MM.1S (cell line): ENCODE results near the gene CLN6.

Experiments used
- DNase-seq: peaks from one replicate; pipeline ENCODE4 v3.0.0-alpha.2; 2015
- H2AFZ ChIP-seq: fragments of 300-600 bp; sonication (generic); 2 replicates; pipeline ENCODE4 v1.6.0; 2016; ENCODE audit warnings: antibody characterized with exemption, low read length
- H3F3A ChIP-seq: fragments of 300-600 bp; sonication (generic); 2 replicates; pipeline ENCODE4 v1.6.1; 2016; ENCODE audit warnings: mild to moderate bottlenecking, antibody characterized with exemption, low read length, moderate library complexity, mixed read lengths; ENCODE audit not compliant: insufficient read depth
- H3K27ac ChIP-seq: fragments of 300-600 bp; sonication (generic); 2 replicates; pipeline ENCODE4 v1.5.1; 2016; ENCODE audit warnings: mild to moderate bottlenecking, low read length
- H3K27me3 ChIP-seq: fragments of 300-600 bp; sonication (generic); replicated peaks from 2 replicates; pipeline ENCODE4 v1.6.0; 2016; ENCODE audit warnings: low read length; ENCODE audit not compliant: insufficient read depth
- H3K36me3 ChIP-seq: fragments of 300-600 bp; sonication (generic); replicated peaks from 2 replicates; pipeline ENCODE4 v1.6.1; 2016; ENCODE audit warnings: mild to moderate bottlenecking, low read length, mixed read lengths; ENCODE audit not compliant: insufficient read depth
- H3K4me1 ChIP-seq: fragments of 300-600 bp; sonication (generic); 2 replicates; pipeline ENCODE4 v1.6.1; 2016; ENCODE audit warnings: low read length, mixed read lengths
- H3K4me2 ChIP-seq: fragments of 300-600 bp; sonication (generic); 2 replicates; pipeline ENCODE4 v1.6.0; 2016; ENCODE audit warnings: low read depth, low read length
- H3K4me3 ChIP-seq: fragments of 300-600 bp; sonication (generic); 2 replicates; pipeline ENCODE4 v1.5.1; 2016; ENCODE audit warnings: low read length, mixed read lengths
- H3K79me2 ChIP-seq: fragments of 300-600 bp; sonication (generic); 2 replicates; pipeline ENCODE4 v1.6.1; 2016; ENCODE audit warnings: mixed run types, low read length, mixed read lengths
- H3K9ac ChIP-seq: fragments of 300-600 bp; sonication (generic); 2 replicates; pipeline ENCODE4 v1.6.1; 2016; ENCODE audit warnings: low read length, mixed read lengths
- H3K9me2 ChIP-seq: fragments of 300-600 bp; sonication (generic); replicated peaks from 2 replicates; pipeline ENCODE4 v1.6.1; 2016; ENCODE audit warnings: mild to moderate bottlenecking, low read length, mixed read lengths; ENCODE audit not compliant: insufficient read depth
- H3K9me3 ChIP-seq: fragments of 300-600 bp; sonication (generic); replicated peaks from 2 replicates; pipeline ENCODE4 v1.6.1; 2016; ENCODE audit warnings: mild to moderate bottlenecking, low read length, mixed read lengths; ENCODE audit not compliant: insufficient read depth
- H4K20me1 ChIP-seq: fragments of 300-600 bp; sonication (generic); 2 replicates; pipeline ENCODE4 v1.6.1; 2016; ENCODE audit warnings: mild to moderate bottlenecking, low read length, moderate library complexity, mixed read lengths; ENCODE audit not compliant: insufficient read depth
- EZH2 ChIP-seq: fragments of 300-600 bp; sonication (generic); optimal IDR thresholded peaks from 2 replicates; pipeline ENCODE3; 2017; ENCODE audit warnings: low read depth, mild to moderate bottlenecking, antibody characterized with exemption, low read length, mixed read lengths
- EZH2phosphoT487 ChIP-seq: fragments of 300-600 bp; sonication (generic); IDR thresholded peaks from 2 replicates; pipeline ENCODE4 v1.6.1; 2018; ENCODE audit warnings: antibody characterized with exemption, low read length
- TF ChIP-seq, protein P1 (sequence below): fragments of 300-600 bp; sonication (generic); IDR thresholded peaks from 2 replicates; pipeline ENCODE4 v1.5.1; 2016; ENCODE audit warnings: antibody characterized with exemption, low read length, mixed read lengths

CLN6 gene

DNA sequence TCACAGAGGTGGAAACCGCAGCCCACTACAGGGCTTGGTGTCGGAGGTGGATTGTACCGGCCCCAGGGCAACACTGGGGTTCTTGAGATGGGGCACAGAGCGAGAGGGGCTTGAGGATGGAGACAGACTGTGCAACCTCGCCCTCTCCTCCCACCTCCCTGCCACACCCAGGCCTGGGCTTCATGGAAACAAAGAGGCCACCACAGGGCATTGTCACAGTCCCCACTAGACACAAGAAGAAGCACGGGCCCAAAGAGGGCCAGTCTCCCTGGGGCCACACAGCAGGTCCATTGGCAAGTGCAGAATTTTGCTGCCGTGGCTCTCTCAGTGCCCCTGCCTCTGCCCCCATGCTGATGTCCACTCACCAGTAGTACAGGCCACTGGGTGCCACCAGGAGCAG lies 20.3 kb downstream of the CLN6 start:
- Histone ChIP-seq H3K4me3 (no peak overlapping the region), H3K79me2 (peaks cover 99% of the 10 kb centered on the region), H3K4me1 (peaks cover 57% of the 10 kb centered on the region)

GRCh38 chr15:68208636-68209240 lies 20.8 kb downstream of the CLN6 start:
- no peaks in the 10 kb centered on the region for H3K27me3 ChIP-seq
- 0 out of 2 replicates have a peak, but pooled peaks cover 3% of the 10 kb centered on the region for H4K20me1 ChIP-seq
- no peak for DNase-seq
- peaks cover 14% of the 10 kb centered on the region for H3K36me3 ChIP-seq
- no peaks in the 10 kb centered on the region for H3K9me2 ChIP-seq
- H3K4me1 ChIP-seq: peaks cover 63% of the 10 kb centered on the region
- H3K27ac ChIP-seq: peak overlapping the region; percentile 51; the same call in 1 of the 2 replicates
- peaks cover 18% of the 10 kb centered on the region for H3F3A ChIP-seq
- H2AFZ ChIP-seq: no peak overlapping the region
- no peak overlapping the region for H3K4me2 ChIP-seq
- H3K4me3 ChIP-seq: no peak overlapping the region
- TF ChIP-seq, protein P1, sequence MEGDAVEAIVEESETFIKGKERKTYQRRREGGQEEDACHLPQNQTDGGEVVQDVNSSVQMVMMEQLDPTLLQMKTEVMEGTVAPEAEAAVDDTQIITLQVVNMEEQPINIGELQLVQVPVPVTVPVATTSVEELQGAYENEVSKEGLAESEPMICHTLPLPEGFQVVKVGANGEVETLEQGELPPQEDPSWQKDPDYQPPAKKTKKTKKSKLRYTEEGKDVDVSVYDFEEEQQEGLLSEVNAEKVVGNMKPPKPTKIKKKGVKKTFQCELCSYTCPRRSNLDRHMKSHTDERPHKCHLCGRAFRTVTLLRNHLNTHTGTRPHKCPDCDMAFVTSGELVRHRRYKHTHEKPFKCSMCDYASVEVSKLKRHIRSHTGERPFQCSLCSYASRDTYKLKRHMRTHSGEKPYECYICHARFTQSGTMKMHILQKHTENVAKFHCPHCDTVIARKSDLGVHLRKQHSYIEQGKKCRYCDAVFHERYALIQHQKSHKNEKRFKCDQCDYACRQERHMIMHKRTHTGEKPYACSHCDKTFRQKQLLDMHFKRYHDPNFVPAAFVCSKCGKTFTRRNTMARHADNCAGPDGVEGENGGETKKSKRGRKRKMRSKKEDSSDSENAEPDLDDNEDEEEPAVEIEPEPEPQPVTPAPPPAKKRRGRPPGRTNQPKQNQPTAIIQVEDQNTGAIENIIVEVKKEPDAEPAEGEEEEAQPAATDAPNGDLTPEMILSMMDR: no peak
- TF ChIP-seq EZH2 (no peak), EZH2phosphoT487 (no peak)
- no peaks in the 10 kb centered on the region for H3K9me3 ChIP-seq
- no peak overlapping the region; the same call in 1 of the 2 replicates for H3K9ac ChIP-seq
- peaks cover 99% of the 10 kb centered on the region for H3K79me2 ChIP-seq

More for the DNA sequence above, 20.3 kb downstream of the CLN6 start:
- no peaks in the 10 kb centered on the region for H3K27me3 ChIP-seq
- peaks cover 3% of the 10 kb centered on the region; the same call in 1 of the 2 replicates for H4K20me1 ChIP-seq
- no peaks in the 10 kb centered on the region for H3K9me2 ChIP-seq
- DNase-seq: no peak
- TF ChIP-seq EZH2phosphoT487: no peak
- TF ChIP-seq EZH2: no peak
- TF ChIP-seq, protein P1: no peak
- H3F3A ChIP-seq: peaks cover 13% of the 10 kb centered on the region
- H3K9ac ChIP-seq: peak overlapping the region; percentile 28; the same call in 1 of the 2 replicates
- H3K36me3 ChIP-seq: peaks cover 14% of the 10 kb centered on the region
- H3K27ac ChIP-seq: peak overlapping the region; percentile 51
- no peak overlapping the region for H2AFZ ChIP-seq
- no peak overlapping the region; the same call in 1 of the 2 replicates for H3K4me2 ChIP-seq
- no peaks in the 10 kb centered on the region for H3K9me3 ChIP-seq

DNA sequence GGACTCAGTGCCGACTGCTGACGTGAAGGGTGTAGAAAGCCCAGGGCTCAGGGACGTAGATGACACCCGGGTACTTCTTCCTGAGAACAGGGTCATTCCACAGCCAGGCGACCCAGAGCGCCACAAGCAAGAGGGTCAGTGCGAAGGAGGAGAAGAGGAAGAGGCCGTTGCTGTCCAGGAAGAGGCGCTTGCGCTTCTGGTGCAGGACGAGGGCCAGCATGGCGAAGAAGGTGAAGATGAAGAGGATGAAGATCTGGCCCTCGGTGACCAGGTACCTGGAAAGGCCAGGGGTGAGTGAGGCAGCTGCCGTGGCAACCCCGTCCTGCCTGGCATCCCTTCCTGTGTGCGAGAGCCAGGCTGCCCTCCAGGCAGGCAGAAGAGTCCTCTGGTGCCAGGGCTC lies 21.4 kb downstream of the CLN6 start:
- peaks cover 24% of the 10 kb centered on the region for H3F3A ChIP-seq
- no peak overlapping the region for H2AFZ ChIP-seq
- H3K4me1 ChIP-seq: peaks cover 69% of the 10 kb centered on the region
- TF ChIP-seq EZH2 (no peak), EZH2phosphoT487 (no peak)
- TF ChIP-seq, protein P1: no peak
- no peaks in the 10 kb centered on the region for H3K9me2 ChIP-seq
- H3K79me2 ChIP-seq: peaks cover 99% of the 10 kb centered on the region
- no peak for DNase-seq
- H3K9ac ChIP-seq: no peak overlapping the region
- H3K4me2 ChIP-seq: no peak overlapping the region
- no peaks in the 10 kb centered on the region for H3K9me3 ChIP-seq
- H3K27ac ChIP-seq: no peak overlapping the region
- H3K4me3 ChIP-seq: no peak overlapping the region
- no peaks in the 10 kb centered on the region for H3K27me3 ChIP-seq
- 0 out of 2 replicates have a peak, but pooled peaks cover 3% of the 10 kb centered on the region for H4K20me1 ChIP-seq
- peaks cover 14% of the 10 kb centered on the region for H3K36me3 ChIP-seq
